IMR-90 (cell line): ENCODE measurements around the gene GRAMD4. TPM values are rescaled to one million over a fixed set of nuclear protein-coding genes. Genes with fewer than 3 reads are reported as not detected.

Source experiments
- ATAC-seq: fragments of 200-7000 bp; cut with Tn5 transposase; 2 replicates; pipeline ENCODE4 v1.9.1; 2020; ENCODE audit warnings: low read depth, mild to moderate bottlenecking, moderate library complexity
- BruUV-seq: library from RNA; stranded (reverse); fragments of 400-500 nt; replicated peaks from 2 replicates; lab custom pipeline; 2021; lab: Mats Ljungman, UMichigan
- CTCF ChIA-PET: fragments of 300-600 bp; formaldehyde crosslinking; extraction: SDS; loops from one replicate; lab custom pipeline; 2021; ENCODE audit warnings: antibody characterized with exemption; lab: Yijun Ruan, JAX
- POLR2A ChIA-PET: fragments of 300-600 bp; sonication (Branson Sonifier 250); formaldehyde crosslinking; loops from one replicate; lab custom pipeline; 2022; ENCODE audit warnings: antibody characterized with exemption; ENCODE audit not compliant: unreplicated experiment; lab: Charles Lee
- DNase-seq: peaks from one replicate; pipeline ENCODE4 v3.0.0; 2013
- H2AFZ ChIP-seq: replicated peaks from 2 replicates; pipeline ENCODE3; 2013; ENCODE audit warnings: low read length, mild to moderate bottlenecking; ENCODE audit not compliant: poor library complexity
- H2AK5ac ChIP-seq: 2 replicates; pipeline ENCODE4 v1.6.1; 2013; ENCODE audit warnings: low read depth, low read length, inconsistent platforms
- H2AK9ac ChIP-seq: replicated peaks from 2 replicates; pipeline ENCODE3; 2013; ENCODE audit warnings: mild to moderate bottlenecking, low read depth, low read length, moderate library complexity; ENCODE audit not compliant: poor library complexity
- H2BK120ac ChIP-seq: 2 replicates; pipeline ENCODE4 v1.6.1; 2013; ENCODE audit warnings: low read depth, low read length, inconsistent platforms
- H2BK15ac ChIP-seq: 3 replicates; pipeline ENCODE4 v1.6.1; 2013; ENCODE audit warnings: low read depth, low read length, inconsistent platforms
- H2BK20ac ChIP-seq: 2 replicates; pipeline ENCODE4 v1.6.1; 2013; ENCODE audit warnings: low read depth, mild to moderate bottlenecking, inconsistent platforms, low read length, moderate library complexity
- H2BK5ac ChIP-seq: 2 replicates; pipeline ENCODE4 v1.6.1; 2013; ENCODE audit warnings: mild to moderate bottlenecking, low read depth, low read length, inconsistent platforms; ENCODE audit not compliant: poor library complexity, severe bottlenecking
- H3K14ac ChIP-seq: replicated peaks from 2 replicates; pipeline ENCODE4 v1.6.1; 2013; ENCODE audit warnings: low read depth, low read length, inconsistent platforms
- H3K18ac ChIP-seq: 2 replicates; pipeline ENCODE4 v1.6.1; 2013; ENCODE audit warnings: low read depth, low read length, control low read depth
- H3K23ac ChIP-seq: 2 replicates; pipeline ENCODE4 v1.6.1; 2013; ENCODE audit warnings: low read depth, low read length, inconsistent platforms
- H3K27ac ChIP-seq: 2 replicates; pipeline ENCODE4 v1.5.1; 2013; ENCODE audit warnings: mild to moderate bottlenecking, control low read depth, low read length; ENCODE audit not compliant: insufficient read depth
- H3K27me3 ChIP-seq: 2 replicates; pipeline ENCODE4 v1.6.1; 2013; ENCODE audit warnings: low read length; ENCODE audit not compliant: control insufficient read depth, insufficient read depth
- H3K36me3 ChIP-seq: 2 replicates; pipeline ENCODE4 v1.6.1; 2013; ENCODE audit warnings: low read length, mixed read lengths; ENCODE audit not compliant: control insufficient read depth, insufficient read depth
- H3K4ac ChIP-seq: 2 replicates; pipeline ENCODE4 v1.6.1; 2013; ENCODE audit warnings: low read depth, low read length, inconsistent platforms
- H3K4me1 ChIP-seq: 2 replicates; pipeline ENCODE4 v1.6.1; 2013; ENCODE audit warnings: low read length, mixed read lengths; ENCODE audit not compliant: control insufficient read depth, insufficient read depth
- H3K4me2 ChIP-seq: 2 replicates; pipeline ENCODE4 v1.6.1; 2013; ENCODE audit warnings: low read depth, mild to moderate bottlenecking, control low read depth, low read length, moderate library complexity
- H3K4me3 ChIP-seq: 2 replicates; pipeline ENCODE4 v1.5.1; 2013; ENCODE audit warnings: low read depth, mild to moderate bottlenecking, control low read depth, low read length, moderate library complexity; ENCODE audit not compliant: insufficient read depth
- H3K56ac ChIP-seq: 2 replicates; pipeline ENCODE4 v1.6.1; 2013; ENCODE audit warnings: low read length, inconsistent platforms; ENCODE audit not compliant: insufficient read depth; ENCODE audit errors: extremely low read depth
- H3K79me1 ChIP-seq, 2 experiments: 2 replicates each; pipeline ENCODE4 v1.6.1; 2013; ENCODE audit warnings: low read length in 2 of 2, inconsistent platforms in 1 of 2, low read depth in 1 of 2
- H3K9ac ChIP-seq: 2 replicates; pipeline ENCODE4 v1.6.1; 2013; ENCODE audit warnings: low read depth, low read length, control low read depth
- H3K9me1 ChIP-seq: 2 replicates; pipeline ENCODE4 v1.6.1; 2013; ENCODE audit warnings: low read length, inconsistent platforms; ENCODE audit not compliant: insufficient read depth
- H3K9me3 ChIP-seq: 2 replicates; pipeline ENCODE4 v1.6.1; 2013; ENCODE audit warnings: low read length; ENCODE audit not compliant: control insufficient read depth, insufficient read depth
- H4K20me1 ChIP-seq: 2 replicates; pipeline ENCODE4 v1.6.1; 2013; ENCODE audit warnings: low read length, inconsistent platforms; ENCODE audit not compliant: insufficient read depth
- H4K5ac ChIP-seq: 2 replicates; pipeline ENCODE4 v1.6.1; 2013; ENCODE audit warnings: mild to moderate bottlenecking, low read depth, low read length, control low read depth
- H4K8ac ChIP-seq, 2 experiments: 2 replicates each; pipeline ENCODE4 v1.6.1; 2013; ENCODE audit warnings: low read depth in 2 of 2, low read length in 2 of 2, control low read depth in 1 of 2, inconsistent platforms in 1 of 2
- H4K91ac ChIP-seq: 2 replicates; pipeline ENCODE4 v1.6.1; 2013; ENCODE audit warnings: low read depth, low read length, inconsistent platforms; ENCODE audit not compliant: insufficient read depth
- BHLHE40 ChIP-seq: fragments of 150-350 bp; IDR thresholded peaks from 2 replicates; pipeline ENCODE4 v1.6.1; 2016; ENCODE audit warnings: mild to moderate bottlenecking, low read depth, low read length
- CEBPB ChIP-seq: IDR thresholded peaks from 2 replicates; pipeline ENCODE4 v1.6.1; 2012; ENCODE audit warnings: low read depth, low read length, improper control_type of control experiment
- ELK1 ChIP-seq: fragments of 150-350 bp; IDR thresholded peaks from 2 replicates; pipeline ENCODE4 v1.6.1; 2016; ENCODE audit warnings: low read depth, mild to moderate bottlenecking, low read length, moderate library complexity, borderline replicate concordance
- MAZ ChIP-seq: IDR thresholded peaks from 2 replicates; pipeline ENCODE4 v1.6.1; 2012; ENCODE audit warnings: low read depth, mild to moderate bottlenecking, low read length, improper control_type of control experiment, moderate library complexity, borderline replicate concordance
- POLR2A ChIP-seq: IDR thresholded peaks from 2 replicates; pipeline ENCODE4 v1.6.1; 2012; ENCODE audit warnings: mild to moderate bottlenecking, low read depth, low read length
- RAD21 ChIP-seq: IDR thresholded peaks from 2 replicates; pipeline ENCODE4 v1.6.1; 2012; ENCODE audit warnings: low read length, improper control_type of control experiment
- RFX5 ChIP-seq: IDR thresholded peaks from 2 replicates; pipeline ENCODE4 v1.8.0; 2012; ENCODE audit warnings: low read depth, mild to moderate bottlenecking, low read length, moderate library complexity
- SMC3 ChIP-seq: fragments of 150-350 bp; IDR thresholded peaks from 2 replicates; pipeline ENCODE4 v1.6.1; 2016; ENCODE audit warnings: low read depth, mild to moderate bottlenecking, antibody characterized with exemption, low read length, moderate library complexity
- WGBS, 2 experiments: methylation state at CpG; one replicate each; pipeline versions ENCODE4 v1.1.5 to v1.1.7; 2013; ENCODE audit warnings: missing lambda C conversion rate in 2 of 2; ENCODE audit not compliant: insufficient read length in 1 of 2; ENCODE audit errors: extremely low coverage in 2 of 2; 5-methylcytosine and 5-hydroxymethylcytosine counted together
- dilution Hi-C: fragments of 300-500 bp; cut with HindIII; formaldehyde crosslinking; loops from one replicate; pipeline ENCODE4 v1.14.3; 2018; ENCODE audit warnings: low sequenced_read_pairs; ENCODE audit not compliant: unreplicated experiment
- in situ Hi-C: fragments of 300-500 bp; cut with MboI; formaldehyde crosslinking; loops from 3 replicates; pipeline ENCODE4 v1.14.3; 2019; ENCODE audit warnings: low sequenced_read_pairs, inconsistent platforms, mixed read lengths
- intact Hi-C: fragments of 100-400 bp; cut with micrococcal nuclease; formaldehyde crosslinking; loops from 2 replicates; pipeline ENCODE4 v1.10.0; 2022
- polyA plus RNA-seq, 3 experiments: library from polyadenylated mRNA; depleted of rRNA; stranded (reverse); fragments of >200 nt; gene quantifications; 2 replicates each; pipeline ENCODE4 v1.2.3, GENCODE V29; 2012; ENCODE audit warnings: low replicate concordance in 1 of 3
- total RNA-seq: library from RNA; depleted of rRNA; stranded (reverse); fragments of >200 nt; gene quantifications from 2 replicates; pipeline ENCODE4 v1.2.3, GENCODE V29; 2012

The GRAMD4 gene
- total and polyA plus RNA-seq, 2 of the 4 experiments (the other 2 are of a cell fraction): 2.7 to 5.8 TPM

GRCh38 chr22:46577368-46578249 is 42.6 kb upstream of the GRAMD4 start:
- Histone ChIP-seq H2BK120ac (0 out of 2 replicates have a peak overlapping the region, but pooled peaks have one; percentile 22), H4K8ac (peak overlapping the region in 1 of 2 experiments; percentile 13; a peak in 1 of 4 replicates), H3K4ac (peak overlapping the region; percentile 49; the same call in 1 of the 2 replicates), H3K9ac (peak overlapping the region; percentile 55), H3K23ac (peak overlapping the region; percentile 31; the same call in 1 of the 2 replicates), H3K18ac (no peak overlapping the region; the same call in 1 of the 2 replicates), H2BK20ac (no peak overlapping the region), H3K9me1 (no peaks in the 10 kb centered on the region), H3K9me3 (peaks cover 2% of the 10 kb centered on the region; the same call in 1 of the 2 replicates), H3K4me3 (peak overlapping the region; percentile 83), H2AK5ac (peak overlapping the region; percentile 60; the same call in 1 of the 2 replicates), H3K14ac (peak overlapping the region; percentile 75; the same call in 1 of the 2 replicates), H2AK9ac (peak overlapping the region; percentile 93), H4K20me1 (peaks cover 16% of the 10 kb centered on the region), H3K79me1 (peaks cover 12 to 17% of the 10 kb centered on the region in 2 experiments; a peak in 3 of 4 replicates), H4K91ac (no peak overlapping the region; the same call in 1 of the 2 replicates), H3K4me2 (peak overlapping the region; percentile 69), H3K27me3 (peaks cover 11% of the 10 kb centered on the region; the same call in 1 of the 2 replicates), H3K27ac (no peak overlapping the region; the same call in 1 of the 2 replicates), H3K36me3 (no peaks in the 10 kb centered on the region), H2BK15ac (no peak overlapping the region), H2AFZ (peak overlapping the region; percentile 93), H2BK5ac (no peak overlapping the region), H3K4me1 (peaks cover 16% of the 10 kb centered on the region), H3K56ac (no peak overlapping the region), H4K5ac (no peak overlapping the region)
- dilution Hi-C loops: no loop called here
- POLR2A ChIA-PET: no interaction called here
- intact Hi-C loops: loop anchor here (5.0 kb wide), 2 partner anchors 65 to 100 kb away; no protein-coding TSS in a partner anchor
- 70% methylated on average over 2 of the region's 65 CpGs; no CpG with 5 or more reads in 1 of the 2 experiments for WGBS, 2 experiments
- in situ Hi-C loops: no loop called here
- no TSS peak for BruUV-seq
- DNase-seq (no peak), ATAC-seq (peak; percentile 28)
- CTCF ChIA-PET: no interaction called here
- TF ChIP-seq POLR2A (no peak), SMC3 (no peak), CEBPB (no peak), RAD21 (no peak), MAZ (no peak), ELK1 (no peak), RFX5 (no peak), BHLHE40 (no peak)
